Lung (tissue), 12 donors: ENCODE measurements around the gene ANKRD55. TPM values are rescaled to one million over a fixed set of nuclear protein-coding genes. Genes with fewer than 3 reads are reported as not detected.
A peak's percentile ranks its signal among the peaks of the same experiment; 100 is the strongest.

Experiments
- ATAC-seq: fragments of 200-7000 bp; cut with Tn5 transposase; one replicate; pipeline ENCODE4 v1.9.1; 2020; ENCODE audit warnings: moderate number of reproducible peaks; ENCODE audit not compliant: insufficient read depth, low FRiP score
- DNase-seq, 3 donors: peaks; one replicate each; pipeline ENCODE4 v3.0.0-alpha.2; 2013 to 2017
- H3K27ac ChIP-seq, 2 donors: one replicate each; pipeline ENCODE4 v1.5.1; 2013; ENCODE audit warnings: mild to moderate bottlenecking in 2 of 2, moderate library complexity in 2 of 2, control low read depth in 1 of 2, inconsistent platforms in 1 of 2, low read depth in 1 of 2, low read length in 1 of 2
- H3K27me3 ChIP-seq, 3 donors: one replicate each; pipeline ENCODE4 v1.5.1; 2013; ENCODE audit warnings: low read length in 2 of 3; ENCODE audit not compliant: control insufficient read depth in 3 of 3, insufficient read depth in 3 of 3
- H3K36me3 ChIP-seq, 4 donors: one replicate each; pipeline ENCODE4 v1.5.1; 2013; ENCODE audit warnings: low read length in 4 of 4, mild to moderate bottlenecking in 1 of 4, moderate library complexity in 1 of 4; ENCODE audit not compliant: control insufficient read depth in 4 of 4, insufficient read depth in 4 of 4
- H3K4me1 ChIP-seq, 5 donors: one replicate each; pipeline ENCODE4 v1.5.1; 2013; ENCODE audit warnings: low read length in 5 of 5, mild to moderate bottlenecking in 2 of 5, moderate library complexity in 1 of 5; ENCODE audit not compliant: control insufficient read depth in 5 of 5, insufficient read depth in 5 of 5
- H3K4me3 ChIP-seq: one replicate; pipeline ENCODE4 v1.5.1; 2013; ENCODE audit warnings: mild to moderate bottlenecking, control low read depth, moderate library complexity
- H3K9ac ChIP-seq, 2 donors: one replicate each; pipeline ENCODE4 v1.5.1; 2013; ENCODE audit warnings: low read length in 2 of 2, control low read depth in 1 of 2; ENCODE audit not compliant: insufficient read depth in 1 of 2
- H3K9me3 ChIP-seq, 4 donors: one replicate each; pipeline ENCODE4 v1.5.1; 2013; ENCODE audit warnings: low read length in 3 of 4, mild to moderate bottlenecking in 1 of 4, moderate library complexity in 1 of 4; ENCODE audit not compliant: control insufficient read depth in 4 of 4, insufficient read depth in 3 of 4
- CTCF ChIP-seq: IDR thresholded peaks from 2 replicates; pipeline ENCODE4 v1.5.1; 2012; ENCODE audit warnings: mild to moderate bottlenecking; ENCODE audit errors: control extremely low read depth, extremely low read depth
- WGBS, 2 donors: extraction: QIAGEN DNeasy Blood & Tissue Kit; methylation state at CpG; one replicate each; pipeline ENCODE4 v1.1.7; 2013; 5-methylcytosine and 5-hydroxymethylcytosine counted together
- polyA plus RNA-seq, 2 donors: library from polyadenylated mRNA; stranded (reverse); fragments of 200-250 nt; gene quantifications; one replicate each; pipeline ENCODE4 v1.2.1, GENCODE V29; 2013
- total RNA-seq, 2 donors: library from RNA; depleted of rRNA in 1 of 2; stranded (reverse); fragments of >200 nt in 1 of 2; gene quantifications; one replicate each; pipeline ENCODE4 v1.2.1, GENCODE V29; 2014 to 2021
- donor health status: control.
- donor health status: control.
- donor health status: Bipolar disorder and iron deficiency.
- donor health status: healthy.
- donor health status: DM: yes; HTN: yes; CAD: no.

ANKRD55 gene
- total and polyA plus RNA-seq, 4 donors, result 0.06 to 0.50 (median 0.28) TPM

GRCh38 chr5:56200971-56201666 is 32.0 kb downstream of the ANKRD55 start:
- Histone ChIP-seq H3K27me3 (no peaks in the 10 kb centered on the region), H3K4me3 (no peak overlapping the region), H3K36me3 (no peaks in the 10 kb centered on the region), H3K9ac (no peak overlapping the region), H3K4me1 (no peaks in the 10 kb centered on the region), H3K27ac (no peak overlapping the region), H3K9me3 (no peaks in the 10 kb centered on the region)
- WGBS, 2 donors, result 27 to 29% methylated on average over 5 of the region's 5 CpGs
- peak; percentile 51 to 79 (median 69) for DNase-seq
- ATAC-seq, result peak; percentile 92
- TF ChIP-seq CTCF, result peak; percentile 83

- no peak for TF ChIP-seq CTCF
- DNase-seq (no peak), ATAC-seq (no peak)
- no peaks in the 10 kb centered on the region for H3K36me3 ChIP-seq
- no peaks in the 10 kb centered on the region for H3K4me1 ChIP-seq
- H3K4me3 ChIP-seq, result no peak overlapping the region
- no peaks in the 10 kb centered on the region for H3K27me3 ChIP-seq
- H3K9ac ChIP-seq, result no peak overlapping the region
- peaks cover 0 to 5% (median 0%) of the 10 kb centered on the region in 4 donors for H3K9me3 ChIP-seq
- H3K27ac ChIP-seq, result no peak overlapping the region
- WGBS, 2 donors, result 82 to 94% methylated on average over 1 of the region's 1 CpG
These were observed 38.1 kb downstream of the ANKRD55 start for GRCh38 chr5:56195016-56195415.

- H3K4me3 ChIP-seq, result no peak overlapping the region
- H3K27ac ChIP-seq, result no peak overlapping the region
- WGBS, 2 donors, result 97% methylated on average over 16 of the region's 16 CpGs
- H3K4me1 ChIP-seq, result no peaks in the 10 kb centered on the region
- ATAC-seq (no peak), DNase-seq (no peak)
- peaks cover 0 to 5% (median 0%) of the 10 kb centered on the region in 4 donors for H3K9me3 ChIP-seq
- no peaks in the 10 kb centered on the region for H3K27me3 ChIP-seq
- H3K9ac ChIP-seq, result no peak overlapping the region
- no peaks in the 10 kb centered on the region for H3K36me3 ChIP-seq
- TF ChIP-seq CTCF, result no peak
These were observed 40.9 kb downstream of the ANKRD55 start for GRCh38 chr5:56192246-56192645.

- no peak overlapping the region for H3K27ac ChIP-seq
- H3K4me1 ChIP-seq, result no peaks in the 10 kb centered on the region
- no peak overlapping the region for H3K9ac ChIP-seq
- ATAC-seq, result no peak
- 25 to 50% methylated on average over 3 of the region's 3 CpGs for WGBS, 2 donors
- TF ChIP-seq CTCF, result no peak
- no peaks in the 10 kb centered on the region for H3K27me3 ChIP-seq
- no peaks in the 10 kb centered on the region for H3K36me3 ChIP-seq
- H3K9me3 ChIP-seq, result peaks cover 0 to 5% (median 0%) of the 10 kb centered on the region in 4 donors
- H3K4me3 ChIP-seq, result no peak overlapping the region
- DNase-seq, result no peak
These were observed 41.5 kb downstream of the ANKRD55 start for GRCh38 chr5:56191656-56192055.
